Prostate gland (tissue), 2 donors: Measurements from ENCODE around the gene MARCHF2.
A peak's percentile ranks its signal among the peaks of the same experiment; 100 is the strongest.

ENCODE experiments used
- POLR2A ChIP-seq: fragments of 450-650 bp; IDR thresholded peaks from one replicate; pipeline ENCODE4 v1.6.1; 2016; ENCODE audit warnings: antibody characterized with exemption, mild to moderate bottlenecking
- POLR2AphosphoS5 ChIP-seq: sonication (generic); formaldehyde crosslinking; IDR thresholded peaks from one replicate; pipeline ENCODE4 v1.6.1; 2017; ENCODE audit warnings: antibody characterized with exemption
- TF ChIP-seq, protein P1 (sequence below), 4 experiments: fragments of 200-600 bp in 2 of 4; fragments of 450-650 bp in 2 of 4; sonication (generic) in 2 of 4; IDR thresholded peaks; 1 replicate in 3 of 4; 2 replicates in 1 of 4; pipeline ENCODE4 v1.5.1; 2016 to 2019; ENCODE audit warnings: antibody characterized with exemption in 4 of 4, mild to moderate bottlenecking in 2 of 4, moderate library complexity in 2 of 4

DNA sequence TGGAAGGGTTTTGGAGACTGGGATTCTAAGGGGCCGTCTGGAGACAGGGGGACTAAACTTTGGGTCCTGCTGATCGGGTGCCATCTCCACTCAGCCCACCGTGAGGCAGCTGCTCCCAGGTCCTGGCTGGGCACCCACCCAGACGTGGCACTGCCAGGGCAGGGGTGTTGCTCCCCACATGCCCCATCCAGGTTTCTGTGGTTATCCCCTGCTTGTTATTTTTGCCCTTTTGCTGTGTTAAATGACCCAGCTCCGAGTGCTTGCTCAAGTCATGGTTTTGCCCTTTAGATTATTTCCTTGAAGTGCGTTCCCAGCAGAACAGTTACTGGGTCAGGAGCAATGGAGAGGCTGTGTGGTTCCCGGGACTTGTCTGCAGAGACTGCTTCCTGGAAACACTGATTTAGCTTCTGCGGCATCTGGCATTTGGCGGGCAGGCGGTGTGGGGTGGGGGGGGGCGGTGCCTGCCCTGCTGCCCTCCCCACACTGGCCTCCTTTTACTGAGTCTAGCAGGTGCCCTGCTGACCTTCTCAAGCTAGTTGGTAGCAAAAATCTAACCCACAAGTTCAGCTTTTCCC lies 21.0 kb upstream of the MARCHF2 start:
- TF ChIP-seq, protein P1, sequence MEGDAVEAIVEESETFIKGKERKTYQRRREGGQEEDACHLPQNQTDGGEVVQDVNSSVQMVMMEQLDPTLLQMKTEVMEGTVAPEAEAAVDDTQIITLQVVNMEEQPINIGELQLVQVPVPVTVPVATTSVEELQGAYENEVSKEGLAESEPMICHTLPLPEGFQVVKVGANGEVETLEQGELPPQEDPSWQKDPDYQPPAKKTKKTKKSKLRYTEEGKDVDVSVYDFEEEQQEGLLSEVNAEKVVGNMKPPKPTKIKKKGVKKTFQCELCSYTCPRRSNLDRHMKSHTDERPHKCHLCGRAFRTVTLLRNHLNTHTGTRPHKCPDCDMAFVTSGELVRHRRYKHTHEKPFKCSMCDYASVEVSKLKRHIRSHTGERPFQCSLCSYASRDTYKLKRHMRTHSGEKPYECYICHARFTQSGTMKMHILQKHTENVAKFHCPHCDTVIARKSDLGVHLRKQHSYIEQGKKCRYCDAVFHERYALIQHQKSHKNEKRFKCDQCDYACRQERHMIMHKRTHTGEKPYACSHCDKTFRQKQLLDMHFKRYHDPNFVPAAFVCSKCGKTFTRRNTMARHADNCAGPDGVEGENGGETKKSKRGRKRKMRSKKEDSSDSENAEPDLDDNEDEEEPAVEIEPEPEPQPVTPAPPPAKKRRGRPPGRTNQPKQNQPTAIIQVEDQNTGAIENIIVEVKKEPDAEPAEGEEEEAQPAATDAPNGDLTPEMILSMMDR (IDR thresholded peaks at IDR 0.05): no peak
- TF ChIP-seq POLR2A (no peak), POLR2AphosphoS5 (peak; percentile 11)
